ENCODE measurements around the gene SERTAD4. TPM values are rescaled to one million over a fixed set of nuclear protein-coding genes. Genes with fewer than 3 reads are reported as not detected.
"Not testable (repeated sequence)": the region's sequence is repeated elsewhere in the genome, so short reads cannot be mapped to it uniquely, and the experiment has no call there.

The SERTAD4 gene
- 10 to 100 TPM in 3 of 4 donors, 1 to 10 TPM in 1; 9.5 to 16.4 (median 13.0) TPM for total RNA-seq
- polyA plus RNA-seq = 1.9 TPM
- long read RNA-seq, donor 1, full-length matches to known transcripts = 24 of 31 reads
- long read RNA-seq, donor 1, partial matches to known transcripts = 3 of 31 reads
- long read RNA-seq, donor 1, other reads (novel, unspliced or antisense) = 4 of 31 reads
- long read RNA-seq, donor 2, full-length matches to known transcripts = 2 of 3 reads
- long read RNA-seq, donor 2, partial matches to known transcripts = 0 of 3 reads
- long read RNA-seq, donor 2, other reads (novel, unspliced or antisense) = 1 of 3 reads
- long read RNA-seq, donor 3, full-length matches to known transcripts = 14 of 24 reads
- long read RNA-seq, donor 3, partial matches to known transcripts = 4 of 24 reads
- long read RNA-seq, donor 3, other reads (novel, unspliced or antisense) = 6 of 24 reads
- long read RNA-seq, donor 4, full-length matches to known transcripts = 10 of 12 reads
- long read RNA-seq, donor 4, partial matches to known transcripts = 0 of 12 reads
- long read RNA-seq, donor 4, other reads (novel, unspliced or antisense) = 2 of 12 reads

DNA sequence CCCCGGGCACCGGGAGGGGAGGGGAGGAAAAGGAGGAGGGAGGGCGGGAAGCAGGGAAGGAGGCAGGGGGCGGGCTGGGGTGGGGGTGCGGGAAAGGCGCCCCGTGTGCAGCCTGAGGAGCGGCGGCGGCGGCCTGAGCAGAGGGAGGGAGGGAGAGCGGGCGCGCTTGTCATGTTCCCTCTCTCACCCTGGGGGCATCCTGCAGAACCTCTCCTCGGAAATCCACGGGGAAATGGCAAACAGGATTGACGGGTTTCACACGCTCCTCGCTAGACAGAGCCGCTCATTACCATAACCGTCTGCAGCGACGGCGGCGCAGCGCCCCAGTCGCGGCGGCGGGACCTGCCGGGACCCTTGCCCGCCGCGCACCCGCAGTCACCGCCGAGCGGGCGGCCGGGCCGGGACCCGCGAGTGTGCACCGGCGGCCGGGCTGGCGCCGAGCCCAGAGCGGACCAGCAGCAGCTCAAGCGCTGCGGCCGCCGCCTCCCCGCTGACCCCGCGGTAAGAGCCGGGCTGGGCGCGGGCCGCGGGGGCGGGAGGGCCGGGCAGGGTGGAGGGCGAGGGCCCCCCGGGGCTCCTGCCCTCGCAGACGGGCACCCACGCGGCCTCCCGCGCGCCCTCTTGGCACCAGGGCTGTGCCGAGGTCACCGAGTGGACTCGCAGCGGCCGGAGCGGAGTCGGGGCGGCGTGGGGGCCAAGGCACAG is at the start of gene SERTAD4:
TSS of gene SERTAD4 (plus strand) at position 286 of the 705 bp plus-strand sequence. CDS start 5,165 bp downstream, outside the sequence.
- Histone ChIP-seq H3K9me3 (ENCODE audit: control insufficient read depth, low read length) (no peaks in the 10 kb centered on the region), H3K27ac (ENCODE audit: low read length) (peak within 1 kb of the TSS; percentile 34), H3K27me3 (ENCODE audit: control insufficient read depth, insufficient read depth) (no peaks in the 10 kb centered on the region), H3K4me1 (ENCODE audit: control insufficient read depth, insufficient read depth, low read length) (peaks cover 2% of the 10 kb centered on the region), H3K4me3 (ENCODE audit: low read length) (peak within 1 kb of the TSS; percentile 80)
- WGBS = under 1% methylated on average over 81 of the region's 81 CpGs
- intact Hi-C loops (cut with DNase I) = loop anchor here in 2 of 4 donors (5.0 to 10.0 kb wide), 2 partner anchors 60 to 62 kb away; no protein-coding TSS in a partner anchor
- ATAC-seq (peak; percentile 2 to 8), DNase-seq (peak; percentile 47 to 86 (median 79))

DNA sequence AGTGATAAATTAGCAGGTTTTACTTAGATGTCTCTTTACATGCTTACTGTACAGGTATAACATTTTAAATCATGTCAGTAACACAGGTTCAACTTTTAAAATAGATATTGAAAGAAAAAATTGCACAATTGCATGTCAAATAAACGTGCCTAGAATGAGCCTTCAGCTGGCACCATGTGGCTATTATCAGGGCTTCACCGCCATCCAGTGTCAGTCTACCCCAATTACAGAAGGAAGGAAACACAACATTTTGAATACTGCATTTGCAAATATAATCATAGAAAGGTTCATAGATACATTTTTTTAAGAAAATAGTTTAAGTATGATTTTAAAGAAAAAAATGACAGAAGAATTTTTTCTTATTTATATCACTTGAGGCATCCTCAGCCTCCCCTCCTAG is 47.5 kb upstream of the SERTAD4 start:
- H3K4me1 ChIP-seq (ENCODE audit: control insufficient read depth, insufficient read depth, low read length) = no peaks in the 10 kb centered on the region
- intact Hi-C loops (cut with DNase I) = no loop called here
- 56% methylated on average over 2 of the region's 2 CpGs for WGBS

DNA sequence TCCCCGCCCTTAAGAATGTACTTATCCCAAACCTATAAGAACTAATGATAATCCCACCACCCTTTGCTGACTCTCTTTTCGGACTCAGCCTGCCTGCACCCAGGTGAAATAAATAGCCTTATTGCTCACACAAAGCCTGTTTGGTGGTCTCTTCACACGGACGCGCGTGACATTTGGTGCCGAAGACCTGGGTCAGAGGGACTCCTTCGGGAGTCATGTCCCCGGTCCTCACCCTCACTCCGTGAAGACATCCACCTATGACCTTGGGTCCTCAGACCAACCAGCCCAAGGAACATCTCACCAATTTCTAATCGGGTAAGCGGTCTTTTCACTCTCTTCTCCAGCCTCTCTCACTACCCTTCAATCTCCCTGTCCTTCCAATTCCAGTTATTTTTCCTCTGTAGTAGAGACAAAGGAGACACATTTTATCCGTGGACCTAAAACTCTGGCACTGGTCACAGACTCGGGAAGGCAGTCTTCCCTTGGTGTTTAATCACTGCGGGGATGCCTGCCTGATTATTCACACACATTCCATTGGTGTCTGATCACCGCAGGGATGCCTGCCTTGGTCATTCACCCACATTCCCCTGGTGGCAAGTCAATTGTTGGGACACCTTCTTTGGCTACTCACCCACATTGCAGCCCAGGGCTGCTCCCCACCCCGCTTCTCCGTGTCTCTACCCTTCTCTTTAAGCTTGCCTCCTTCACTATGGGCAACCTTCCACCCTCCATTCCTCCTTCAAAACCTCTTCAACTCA is 44.6 kb upstream of the SERTAD4 start:
- H3K27me3 ChIP-seq (ENCODE audit: control insufficient read depth, insufficient read depth); H3K27ac ChIP-seq (ENCODE audit: low read length); DNase-seq; ATAC-seq; intact Hi-C loops (cut with DNase I); H3K9me3 ChIP-seq (ENCODE audit: control insufficient read depth, low read length); H3K4me3 ChIP-seq (ENCODE audit: low read length); H3K4me1 ChIP-seq (ENCODE audit: control insufficient read depth, insufficient read depth, low read length): not testable (repeated sequence)
- WGBS = 88% methylated on average over 18 of the region's 18 CpGs

More for the DNA sequence above, 47.5 kb upstream of the SERTAD4 start:
- no peaks in the 10 kb centered on the region for H3K27me3 ChIP-seq (ENCODE audit: control insufficient read depth, insufficient read depth)
- DNase-seq = no peak
- no peak overlapping the region for H3K27ac ChIP-seq (ENCODE audit: low read length)
- H3K9me3 ChIP-seq (ENCODE audit: control insufficient read depth, low read length) = no peaks in the 10 kb centered on the region
- no peak overlapping the region for H3K4me3 ChIP-seq (ENCODE audit: low read length)
- ATAC-seq = no peak

DNA sequence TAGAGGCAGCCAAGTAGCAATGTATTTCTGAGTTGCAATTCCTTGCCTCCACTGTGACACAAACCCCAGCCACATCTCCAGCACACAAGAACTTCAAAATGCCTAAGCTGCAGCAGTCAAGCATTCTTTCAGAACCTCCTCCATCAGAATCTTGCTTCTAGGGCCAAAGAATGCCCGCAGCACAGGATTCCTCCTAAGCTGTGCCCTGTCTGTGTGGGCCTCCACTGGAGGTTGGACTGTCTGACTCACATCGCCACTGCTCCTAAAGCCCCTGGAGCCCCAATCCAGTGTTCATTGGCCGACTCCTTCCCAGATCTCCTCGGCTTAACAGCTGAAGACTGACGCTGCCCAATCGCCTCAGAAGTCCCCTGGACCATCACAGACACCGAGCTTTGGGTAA is 43.2 kb upstream of the SERTAD4 start:
- WGBS = 87% methylated on average over 7 of the region's 7 CpGs
- H3K4me1 ChIP-seq (ENCODE audit: control insufficient read depth, insufficient read depth, low read length) = no peaks in the 10 kb centered on the region
- H3K27ac ChIP-seq (ENCODE audit: low read length) = no peak overlapping the region
- intact Hi-C loops (cut with DNase I) = no loop called here
- H3K4me3 ChIP-seq (ENCODE audit: low read length) = no peak overlapping the region
- no peak for DNase-seq
- no peak for ATAC-seq
- no peaks in the 10 kb centered on the region for H3K9me3 ChIP-seq (ENCODE audit: control insufficient read depth, low read length)
- no peaks in the 10 kb centered on the region for H3K27me3 ChIP-seq (ENCODE audit: control insufficient read depth, insufficient read depth)

DNA sequence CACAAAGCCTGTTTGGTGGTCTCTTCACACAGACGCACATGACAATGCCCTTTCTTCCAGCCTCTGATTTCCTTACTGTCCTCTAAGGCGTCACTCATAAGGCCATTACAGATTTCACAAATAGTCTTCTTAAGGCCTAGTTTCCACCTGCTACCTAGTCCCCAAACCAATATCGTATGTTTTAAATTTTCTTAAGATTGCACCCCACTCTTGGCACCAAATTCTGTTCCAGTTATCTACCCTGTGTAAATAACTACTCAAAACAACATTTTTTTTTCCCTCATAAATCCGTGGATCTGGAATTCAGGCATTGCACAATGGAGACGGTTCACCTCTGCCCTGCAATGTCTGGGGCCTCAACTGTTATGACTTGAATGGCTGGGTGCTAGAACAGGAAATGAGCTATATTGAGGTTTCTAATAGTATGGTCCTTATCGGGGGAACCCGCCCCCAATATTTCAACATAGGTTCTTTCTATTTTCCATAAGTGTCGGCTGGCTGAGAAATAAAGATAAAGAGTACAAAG is 36.9 kb upstream of the SERTAD4 start:
- peaks cover 2% of the 10 kb centered on the region for H3K9me3 ChIP-seq (ENCODE audit: control insufficient read depth, low read length)
- 81% methylated on average over 8 of the region's 8 CpGs for WGBS
- no peaks in the 10 kb centered on the region for H3K27me3 ChIP-seq (ENCODE audit: control insufficient read depth, insufficient read depth)
- intact Hi-C loops (cut with DNase I) = no loop called here
- H3K4me1 ChIP-seq (ENCODE audit: control insufficient read depth, insufficient read depth, low read length) = no peaks in the 10 kb centered on the region
- no peak overlapping the region for H3K4me3 ChIP-seq (ENCODE audit: low read length)
- ATAC-seq (no peak), DNase-seq (no peak)
- no peak overlapping the region for H3K27ac ChIP-seq (ENCODE audit: low read length)

DNA sequence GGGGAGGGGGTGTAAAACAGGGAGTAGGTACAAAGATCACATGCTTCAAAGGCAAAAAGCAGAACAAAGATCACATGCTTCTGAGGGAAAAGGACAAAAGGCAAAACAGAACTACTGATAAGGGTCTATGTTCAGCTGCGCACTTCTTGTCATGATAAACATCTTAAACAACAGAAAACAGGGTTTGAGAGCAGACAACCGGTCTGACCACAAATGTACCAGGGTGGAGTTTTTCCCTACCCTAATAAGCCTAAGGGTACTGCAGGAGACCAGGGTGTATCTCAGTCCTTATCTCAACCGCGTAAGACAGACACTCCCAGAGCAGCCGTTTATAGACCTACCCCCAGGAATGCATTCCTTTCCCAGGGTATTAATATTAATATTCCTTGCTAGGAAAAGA is 36.3 kb upstream of the SERTAD4 start:
- H3K27me3 ChIP-seq (ENCODE audit: control insufficient read depth, insufficient read depth); H3K9me3 ChIP-seq (ENCODE audit: control insufficient read depth, low read length); H3K4me3 ChIP-seq (ENCODE audit: low read length); H3K27ac ChIP-seq (ENCODE audit: low read length); intact Hi-C loops (cut with DNase I); ATAC-seq; DNase-seq; H3K4me1 ChIP-seq (ENCODE audit: control insufficient read depth, insufficient read depth, low read length): not testable (repeated sequence)
- 81% methylated on average over 5 of the region's 5 CpGs for WGBS

DNA sequence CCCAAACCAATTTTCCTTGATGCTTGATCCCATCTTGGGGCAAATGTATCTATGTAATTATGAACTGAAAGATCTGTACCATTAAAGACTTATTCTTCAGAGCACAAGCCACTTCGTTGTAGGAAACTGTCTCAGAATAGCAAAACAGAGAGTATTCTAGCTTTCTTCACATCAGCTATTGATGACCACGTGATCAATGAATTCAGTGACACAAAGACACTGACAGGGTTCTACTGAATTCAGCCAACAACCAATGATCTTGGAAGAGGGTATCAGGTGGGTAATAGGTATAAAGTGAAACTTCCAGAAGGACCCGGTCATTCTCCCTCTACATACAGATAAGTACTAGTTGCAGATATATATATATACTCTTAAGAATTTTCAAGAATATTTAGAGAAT is 33.8 kb upstream of the SERTAD4 start:
- 75% methylated on average over 3 of the region's 3 CpGs for WGBS
- H3K27me3 ChIP-seq (ENCODE audit: control insufficient read depth, insufficient read depth) = no peaks in the 10 kb centered on the region
- H3K4me1 ChIP-seq (ENCODE audit: control insufficient read depth, insufficient read depth, low read length) = no peaks in the 10 kb centered on the region
- intact Hi-C loops (cut with DNase I) = no loop called here
- ATAC-seq (no peak), DNase-seq (no peak)
- H3K4me3 ChIP-seq (ENCODE audit: low read length) = no peak overlapping the region
- peaks cover 2% of the 10 kb centered on the region for H3K9me3 ChIP-seq (ENCODE audit: control insufficient read depth, low read length)
- H3K27ac ChIP-seq (ENCODE audit: low read length) = no peak overlapping the region

DNA sequence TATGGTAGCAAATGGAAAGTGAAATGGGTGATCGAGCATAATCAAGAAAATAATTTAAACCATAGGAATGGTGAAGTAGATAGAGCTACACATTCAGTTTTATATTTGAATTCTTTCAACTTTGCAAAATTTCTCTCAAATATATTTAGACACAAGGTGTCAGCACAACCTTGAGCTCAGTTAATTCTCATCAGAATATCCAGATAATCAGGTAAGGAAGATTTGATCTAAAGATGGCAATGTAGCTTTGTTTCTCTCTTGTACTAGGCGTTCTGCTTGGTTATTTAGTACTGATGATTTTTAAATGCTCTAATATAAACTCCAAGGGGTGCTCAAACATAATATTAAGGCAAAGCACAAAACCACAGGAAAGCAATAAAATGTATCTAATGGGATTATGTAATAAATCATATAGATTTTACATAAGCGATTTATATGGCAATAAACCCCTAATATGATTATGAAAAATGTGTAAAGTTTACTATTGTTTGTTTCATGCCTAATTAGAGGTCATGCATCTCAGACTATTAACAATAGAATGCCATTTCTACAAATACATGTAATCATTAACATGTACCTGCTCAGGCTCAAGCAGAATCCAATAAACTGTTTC is 32.4 kb upstream of the SERTAD4 start:
- ATAC-seq (no peak), DNase-seq (no peak)
- no peaks in the 10 kb centered on the region for H3K27me3 ChIP-seq (ENCODE audit: control insufficient read depth, insufficient read depth)
- peaks cover 2% of the 10 kb centered on the region for H3K9me3 ChIP-seq (ENCODE audit: control insufficient read depth, low read length)
- no peak overlapping the region for H3K27ac ChIP-seq (ENCODE audit: low read length)
- WGBS = 60% methylated on average over 3 of the region's 3 CpGs
- intact Hi-C loops (cut with DNase I) = no loop called here
- no peak overlapping the region for H3K4me3 ChIP-seq (ENCODE audit: low read length)
- no peaks in the 10 kb centered on the region for H3K4me1 ChIP-seq (ENCODE audit: control insufficient read depth, insufficient read depth, low read length)

DNA sequence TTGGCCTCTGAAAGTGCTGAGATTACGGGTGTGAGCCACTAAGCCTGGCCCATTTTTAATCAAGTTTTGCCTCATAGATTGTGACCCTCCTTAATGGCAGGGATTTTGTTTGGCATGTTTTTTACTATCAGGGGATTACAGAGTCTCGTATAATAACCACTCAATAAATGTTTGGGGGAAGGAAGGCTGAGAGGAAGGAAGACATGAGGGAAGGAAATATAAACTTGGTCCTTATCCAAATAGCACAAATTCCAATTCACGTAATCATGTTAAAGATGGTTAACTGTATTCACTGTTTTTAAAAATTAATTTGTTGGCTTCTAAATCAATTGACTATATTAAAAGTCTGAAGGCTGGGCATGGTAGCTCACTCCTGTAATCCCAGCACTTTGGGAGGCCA is 30.9 kb upstream of the SERTAD4 start:
- no peak for ATAC-seq
- DNase-seq = no peak
- Histone ChIP-seq H3K4me1 (ENCODE audit: control insufficient read depth, insufficient read depth, low read length) (no peaks in the 10 kb centered on the region), H3K9me3 (ENCODE audit: control insufficient read depth, low read length) (no peaks in the 10 kb centered on the region), H3K27me3 (ENCODE audit: control insufficient read depth, insufficient read depth) (no peaks in the 10 kb centered on the region), H3K27ac (ENCODE audit: low read length) (no peak overlapping the region), H3K4me3 (ENCODE audit: low read length) (no peak overlapping the region)
- 48% methylated on average over 3 of the region's 3 CpGs for WGBS
- intact Hi-C loops (cut with DNase I) = no loop called here

All from right cardiac atrium (tissue), 5 donors.